H9 (cell line): ENCODE results near the gene VASH1. TPM values are rescaled to one million over a fixed set of nuclear protein-coding genes. Genes with fewer than 3 reads are reported as not detected.

Experiments used
- DNase-seq: peaks from one replicate; pipeline ENCODE4 v3.0.0-alpha.2; 2017
- H2AFZ ChIP-seq: one replicate; pipeline ENCODE4 v1.6.1; 2013; ENCODE audit warnings: mild to moderate bottlenecking, low read length, control low read depth, moderate library complexity
- H2AK5ac ChIP-seq: 2 replicates; pipeline ENCODE4 v1.6.1; 2013; ENCODE audit warnings: low read length, control low read depth, mixed read lengths; ENCODE audit not compliant: insufficient read length
- H2BK120ac ChIP-seq: one replicate; pipeline ENCODE4 v1.6.1; 2013; ENCODE audit warnings: low read depth, mild to moderate bottlenecking, low read length, control low read depth, inconsistent platforms; ENCODE audit not compliant: poor library complexity, severe bottlenecking
- H2BK12ac ChIP-seq: 2 replicates; pipeline ENCODE4 v1.6.1; 2013; ENCODE audit warnings: low read length, control low read depth, mixed read lengths, low read depth; ENCODE audit not compliant: insufficient read length
- H2BK15ac ChIP-seq: 2 replicates; pipeline ENCODE4 v1.6.1; 2013; ENCODE audit warnings: low read depth, low read length, control low read depth
- H2BK20ac ChIP-seq: one replicate; pipeline ENCODE4 v1.6.1; 2013; ENCODE audit warnings: low read depth, mild to moderate bottlenecking, low read length, control low read depth, inconsistent platforms; ENCODE audit not compliant: poor library complexity, severe bottlenecking
- H2BK5ac ChIP-seq: 2 replicates; pipeline ENCODE4 v1.6.1; 2013; ENCODE audit warnings: low read length, control low read depth, mixed read lengths; ENCODE audit not compliant: insufficient read length
- H3K14ac ChIP-seq: 2 replicates; pipeline ENCODE4 v1.6.1; 2013; ENCODE audit warnings: low read length, control low read depth; ENCODE audit not compliant: insufficient read depth
- H3K18ac ChIP-seq: 2 replicates; pipeline ENCODE4 v1.6.1; 2013; ENCODE audit warnings: low read depth, mild to moderate bottlenecking, mixed read lengths, low read length, control low read depth; ENCODE audit not compliant: insufficient read length
- H3K23ac ChIP-seq: 2 replicates; pipeline ENCODE4 v1.6.1; 2013; ENCODE audit warnings: low read length, control low read depth, mixed read lengths, low read depth; ENCODE audit not compliant: insufficient read length
- H3K23me2 ChIP-seq: 2 replicates; pipeline ENCODE4 v1.6.1; 2013; ENCODE audit warnings: low read depth, mild to moderate bottlenecking, mixed read lengths, low read length, control low read depth; ENCODE audit not compliant: insufficient read length, poor library complexity, severe bottlenecking
- H3K27ac ChIP-seq: 2 replicates; pipeline ENCODE4 v1.5.1; 2013; ENCODE audit warnings: low read length, control low read depth, mixed read lengths, low read depth; ENCODE audit not compliant: insufficient read length
- H3K27me3 ChIP-seq: 2 replicates; pipeline ENCODE4 v1.6.1; 2013; ENCODE audit warnings: low read length, control low read depth, inconsistent platforms; ENCODE audit not compliant: insufficient read depth
- H3K4ac ChIP-seq: 2 replicates; pipeline ENCODE4 v1.6.1; 2013; ENCODE audit warnings: low read depth, mild to moderate bottlenecking, control low read depth, inconsistent platforms, low read length, moderate library complexity
- H3K4me1 ChIP-seq: 2 replicates; pipeline ENCODE4 v1.6.1; 2013; ENCODE audit warnings: low read length, control low read depth, inconsistent platforms; ENCODE audit not compliant: insufficient read depth
- H3K4me2 ChIP-seq: 2 replicates; pipeline ENCODE4 v1.6.1; 2013; ENCODE audit warnings: low read length, control low read depth, mixed read lengths; ENCODE audit not compliant: insufficient read length, insufficient read depth
- H3K56ac ChIP-seq: 2 replicates; pipeline ENCODE4 v1.6.1; 2013; ENCODE audit warnings: low read depth, mild to moderate bottlenecking, mixed read lengths, low read length, control low read depth; ENCODE audit not compliant: insufficient read length
- H3K79me1 ChIP-seq: 2 replicates; pipeline ENCODE4 v1.6.1; 2013; ENCODE audit warnings: low read depth, mild to moderate bottlenecking, moderate library complexity, low read length, control low read depth, inconsistent platforms; ENCODE audit not compliant: insufficient read depth, poor library complexity, severe bottlenecking
- H3K79me2 ChIP-seq: 2 replicates; pipeline ENCODE4 v1.6.1; 2013; ENCODE audit warnings: low read length, control low read depth, inconsistent platforms; ENCODE audit not compliant: insufficient read depth
- H3K9ac ChIP-seq: 2 replicates; pipeline ENCODE4 v1.6.1; 2013; ENCODE audit warnings: low read length, control low read depth, mixed read lengths; ENCODE audit not compliant: insufficient read length; ENCODE audit errors: extremely low read depth
- H3K9me3 ChIP-seq: one replicate; pipeline ENCODE4 v1.6.1; 2013; ENCODE audit warnings: low read depth, low read length, inconsistent platforms; ENCODE audit not compliant: control insufficient read depth
- H3T11ph ChIP-seq: one replicate; pipeline ENCODE4 v1.6.1; 2013; ENCODE audit warnings: mild to moderate bottlenecking, low read length, control low read depth, inconsistent platforms
- H4K20me1 ChIP-seq: one replicate; pipeline ENCODE4 v1.6.1; 2013; ENCODE audit not compliant: control insufficient read depth, insufficient read length, insufficient read depth
- H4K5ac ChIP-seq: 2 replicates; pipeline ENCODE4 v1.6.1; 2013; ENCODE audit warnings: low read depth, mild to moderate bottlenecking, mixed read lengths, low read length, control low read depth; ENCODE audit not compliant: insufficient read length
- H4K8ac ChIP-seq: replicated peaks from 2 replicates; pipeline ENCODE4 v1.6.1; 2013; ENCODE audit warnings: low read length, control low read depth, mixed read lengths, low read depth; ENCODE audit not compliant: insufficient read length
- H4K91ac ChIP-seq: 2 replicates; pipeline ENCODE4 v1.6.1; 2013; ENCODE audit warnings: low read depth, mild to moderate bottlenecking, moderate library complexity, mixed read lengths, low read length, control low read depth; ENCODE audit not compliant: insufficient read length
- H3K27ac Mint-ChIP-seq, 3 experiments: 2 replicates in 2 of 3; 3 replicates in 1 of 3; pipeline ENCODE4 v1.8.0; 2020 to 2021; ENCODE audit warnings: mixed read lengths in 3 of 3, mild to moderate bottlenecking in 1 of 3, moderate library complexity in 1 of 3
- H3K27me3 Mint-ChIP-seq: 2 replicates; pipeline ENCODE4 v1.8.0; 2021; ENCODE audit warnings: low read depth, mild to moderate bottlenecking, moderate library complexity, mixed read lengths
- H3K36me3 Mint-ChIP-seq, 3 experiments: 2 replicates in 2 of 3; 3 replicates in 1 of 3; pipeline ENCODE4 v1.8.0; 2020 to 2021; ENCODE audit warnings: low read depth in 3 of 3, mixed read lengths in 3 of 3; ENCODE audit not compliant: insufficient read depth in 1 of 3
- H3K4me1 Mint-ChIP-seq, 2 experiments: 2 replicates each; pipeline ENCODE4 v1.8.0; 2020; ENCODE audit warnings: mixed read lengths in 2 of 2
- H3K4me3 Mint-ChIP-seq, 2 experiments: 2 replicates in 1 of 2; 3 replicates in 1 of 2; pipeline ENCODE4 v1.8.0; 2020 to 2021; ENCODE audit warnings: mild to moderate bottlenecking in 2 of 2, mixed read lengths in 2 of 2, moderate library complexity in 1 of 2
- H3K9me3 Mint-ChIP-seq, 2 experiments: 2 replicates in 1 of 2; 3 replicates in 1 of 2; pipeline ENCODE4 v1.8.0; 2020; ENCODE audit warnings: mild to moderate bottlenecking in 2 of 2, mixed read lengths in 2 of 2, moderate library complexity in 1 of 2
- CTCF ChIP-seq: fragments of 200-600 bp; sonication (generic); conservative IDR thresholded peaks from 3 replicates; pipeline ENCODE4 v1.8.0; 2021; ENCODE audit warnings: antibody characterized with exemption, mild to moderate bottlenecking
- WGBS: extraction: QIAGEN DNeasy Blood & Tissue Kit; methylation state at CpG from one replicate; pipeline ENCODE4 v1.1.7; 2013; ENCODE audit warnings: missing lambda C conversion rate, low lambda C conversion rate, mixed read lengths; ENCODE audit not compliant: insufficient read length; ENCODE audit errors: extremely low coverage; 5-methylcytosine and 5-hydroxymethylcytosine counted together
- total RNA-seq: library from RNA; stranded (reverse); gene quantifications from 2 replicates; pipeline ENCODE4 v1.2.1, GENCODE V29; 2021

The VASH1 gene
- total RNA-seq, 1 experiment from 2014 or later: 5.8 TPM

GRCh38 chr14:76715511-76716081 is 45.7 kb upstream of the VASH1 start:
- no peak overlapping the region for H4K8ac ChIP-seq
- no peak overlapping the region for H3K9ac ChIP-seq
- Mint-ChIP-seq H3K9me3 (peaks cover 0 to 5% of the 10 kb centered on the region in 2 experiments; a peak in 4 of 5 replicates), H3K4me3 (no peak overlapping the region), H3K27ac (no peak overlapping the region), H3K27me3 (peaks cover 12% of the 10 kb centered on the region), H3K36me3 (no peaks in the 10 kb centered on the region; a peak in 1 of 7 replicates), H3K4me1 (peaks cover 5 to 9% of the 10 kb centered on the region in 2 experiments)
- no peaks in the 10 kb centered on the region for H3K27me3 ChIP-seq
- no peak overlapping the region for H2BK15ac ChIP-seq
- H3K27ac ChIP-seq: no peak overlapping the region
- no peak overlapping the region for H4K5ac ChIP-seq
- H3K4me2 ChIP-seq: no peak overlapping the region
- H3K4ac ChIP-seq: no peak overlapping the region
- H3K23me2 ChIP-seq: no peaks in the 10 kb centered on the region
- no peak overlapping the region for H3K18ac ChIP-seq
- H3K23ac ChIP-seq: no peak overlapping the region
- H3T11ph ChIP-seq: no peak overlapping the region
- no peaks in the 10 kb centered on the region for H4K20me1 ChIP-seq
- H3K79me1 ChIP-seq: no peaks in the 10 kb centered on the region
- H2BK5ac ChIP-seq: no peak overlapping the region
- no peaks in the 10 kb centered on the region for H3K79me2 ChIP-seq
- no peak overlapping the region for H3K14ac ChIP-seq
- H3K9me3 ChIP-seq: no peaks in the 10 kb centered on the region
- no peak overlapping the region for H3K56ac ChIP-seq
- WGBS: no CpG with 5 or more reads among the region's 7 CpGs
- no peak for TF ChIP-seq CTCF
- H2BK120ac ChIP-seq: no peak overlapping the region
- H2BK20ac ChIP-seq: no peak overlapping the region
- no peaks in the 10 kb centered on the region for H3K4me1 ChIP-seq
- H2AK5ac ChIP-seq: no peak overlapping the region
- no peak overlapping the region for H4K91ac ChIP-seq
- no peak for DNase-seq
- no peak overlapping the region for H2BK12ac ChIP-seq
- no peak overlapping the region for H2AFZ ChIP-seq
